Measurements from ENCODE around the gene AGPAT3. TPM values are rescaled to one million over a fixed set of nuclear protein-coding genes. Genes with fewer than 3 reads are reported as not detected.
A peak's percentile ranks its signal among the peaks of the same experiment; 100 is the strongest.

The AGPAT3 gene
- total RNA-seq, 1 experiment from 2014 or later, result 13.0 TPM

DNA sequence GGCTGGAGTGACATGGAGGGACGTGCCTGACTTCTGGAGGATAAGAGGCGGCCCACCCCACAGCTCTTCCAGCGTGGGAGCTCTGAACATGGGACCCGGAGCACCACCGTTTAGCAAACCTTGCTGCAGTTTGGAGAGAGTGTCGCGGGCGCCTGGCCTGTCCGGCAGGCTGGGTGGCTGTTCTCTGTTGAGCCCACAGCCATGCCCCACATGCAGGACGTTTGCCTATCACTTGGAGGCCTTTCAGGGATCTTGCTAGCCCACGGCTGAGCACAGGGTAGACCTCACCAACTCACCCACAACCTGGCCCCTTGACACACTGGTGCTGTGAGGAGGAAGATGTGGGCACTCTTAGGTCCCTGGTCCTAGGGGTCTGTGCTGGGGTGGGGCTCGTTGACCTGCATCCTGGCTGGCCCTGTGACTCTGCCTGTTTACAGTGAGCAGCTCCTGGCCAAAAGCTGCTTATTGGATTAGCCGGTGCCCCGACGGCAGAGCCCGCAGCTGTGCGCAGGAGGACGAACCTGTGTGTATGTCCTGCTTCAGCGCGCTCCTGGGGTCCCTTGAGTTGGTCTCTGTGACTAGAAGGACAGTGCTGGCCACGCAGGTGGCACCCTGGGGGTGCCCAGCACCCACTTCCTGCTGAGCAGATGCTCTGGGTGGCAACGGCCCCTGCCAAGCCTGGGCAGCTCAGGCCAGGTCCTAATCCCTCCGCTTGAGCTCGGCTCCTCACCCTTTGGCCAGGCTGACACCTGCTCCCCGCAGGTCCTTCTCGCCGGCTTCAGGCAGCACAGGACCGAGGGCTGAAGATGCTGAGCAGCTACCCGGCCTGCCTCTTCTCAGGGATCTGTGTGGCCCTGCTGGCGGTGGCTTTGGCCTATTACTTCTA is 74.7 kb downstream of the AGPAT3 start:
- Mint-ChIP-seq H3K4me1 (peaks cover 7 to 15% of the 10 kb centered on the region in 2 experiments), H3K9me3 (no peaks in the 10 kb centered on the region), H3K4me3 (peak overlapping the region in 1 of 2 experiments; percentile 29; a peak in 1 of 5 replicates), H3K27ac (no peak overlapping the region), H3K27me3 (ENCODE audit: low read depth) (no peaks in the 10 kb centered on the region), H3K36me3 (ENCODE audit: insufficient read depth in 1 of 3, low read depth in 3 of 3) (no peaks in the 10 kb centered on the region; a peak in 1 of 7 replicates)
- no peak overlapping the region for H2BK15ac ChIP-seq (ENCODE audit: low read depth, low read length)
- H4K5ac ChIP-seq (ENCODE audit: insufficient read length, low read depth, low read length), result no peak overlapping the region
- H3K79me2 ChIP-seq (ENCODE audit: insufficient read depth, low read length), result no peaks in the 10 kb centered on the region
- H4K91ac ChIP-seq (ENCODE audit: insufficient read length, low read depth, low read length), result no peak overlapping the region
- H3K79me1 ChIP-seq (ENCODE audit: insufficient read depth, low read depth, low read length, poor library complexity, severe bottlenecking), result no peaks in the 10 kb centered on the region
- H3K23me2 ChIP-seq (ENCODE audit: insufficient read length, low read depth, low read length, poor library complexity, severe bottlenecking), result no peaks in the 10 kb centered on the region
- no peak overlapping the region for H3K23ac ChIP-seq (ENCODE audit: insufficient read length, low read depth, low read length)
- H4K20me1 ChIP-seq (ENCODE audit: control insufficient read depth, insufficient read depth, insufficient read length), result no peaks in the 10 kb centered on the region
- no peak overlapping the region for H2BK5ac ChIP-seq (ENCODE audit: insufficient read length, low read length)
- H3K4me2 ChIP-seq (ENCODE audit: insufficient read depth, insufficient read length, low read length), result peak overlapping the region; percentile 53
- H3K9ac ChIP-seq (ENCODE audit: extremely low read depth, insufficient read length, low read length), result no peak overlapping the region
- no peak overlapping the region for H4K8ac ChIP-seq (replicated peaks; ENCODE audit: insufficient read length, low read depth, low read length)
- H3K18ac ChIP-seq (ENCODE audit: insufficient read length, low read depth, low read length), result no peak overlapping the region
- H2BK12ac ChIP-seq (ENCODE audit: insufficient read length, low read depth, low read length), result no peak overlapping the region
- no CpG with 5 or more reads among the region's 30 CpGs for WGBS (ENCODE audit: extremely low coverage, insufficient read length, low lambda C conversion rate)
- peak; percentile 22 for DNase-seq
- no peak overlapping the region for H2BK120ac ChIP-seq (ENCODE audit: low read depth, low read length, poor library complexity, severe bottlenecking)
- H3K14ac ChIP-seq (ENCODE audit: insufficient read depth, low read length), result no peak overlapping the region
- no peak overlapping the region for H2AK5ac ChIP-seq (ENCODE audit: insufficient read length, low read length)
- no peak overlapping the region for H3T11ph ChIP-seq (ENCODE audit: low read length)
- TF ChIP-seq, protein P1, sequence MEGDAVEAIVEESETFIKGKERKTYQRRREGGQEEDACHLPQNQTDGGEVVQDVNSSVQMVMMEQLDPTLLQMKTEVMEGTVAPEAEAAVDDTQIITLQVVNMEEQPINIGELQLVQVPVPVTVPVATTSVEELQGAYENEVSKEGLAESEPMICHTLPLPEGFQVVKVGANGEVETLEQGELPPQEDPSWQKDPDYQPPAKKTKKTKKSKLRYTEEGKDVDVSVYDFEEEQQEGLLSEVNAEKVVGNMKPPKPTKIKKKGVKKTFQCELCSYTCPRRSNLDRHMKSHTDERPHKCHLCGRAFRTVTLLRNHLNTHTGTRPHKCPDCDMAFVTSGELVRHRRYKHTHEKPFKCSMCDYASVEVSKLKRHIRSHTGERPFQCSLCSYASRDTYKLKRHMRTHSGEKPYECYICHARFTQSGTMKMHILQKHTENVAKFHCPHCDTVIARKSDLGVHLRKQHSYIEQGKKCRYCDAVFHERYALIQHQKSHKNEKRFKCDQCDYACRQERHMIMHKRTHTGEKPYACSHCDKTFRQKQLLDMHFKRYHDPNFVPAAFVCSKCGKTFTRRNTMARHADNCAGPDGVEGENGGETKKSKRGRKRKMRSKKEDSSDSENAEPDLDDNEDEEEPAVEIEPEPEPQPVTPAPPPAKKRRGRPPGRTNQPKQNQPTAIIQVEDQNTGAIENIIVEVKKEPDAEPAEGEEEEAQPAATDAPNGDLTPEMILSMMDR (conservative IDR thresholded peaks at IDR 0.05), result no peak; the same call in 1 of the 3 replicates
- no peaks in the 10 kb centered on the region for H3K27me3 ChIP-seq (ENCODE audit: insufficient read depth, low read length)
- H3K4me1 ChIP-seq (ENCODE audit: insufficient read depth, low read length), result no peaks in the 10 kb centered on the region
- H3K9me3 ChIP-seq (ENCODE audit: control insufficient read depth, low read depth, low read length), result no peaks in the 10 kb centered on the region
- no peak overlapping the region for H3K27ac ChIP-seq (ENCODE audit: insufficient read length, low read depth, low read length)
- H2AFZ ChIP-seq (ENCODE audit: low read length), result no peak overlapping the region
- H3K4ac ChIP-seq (ENCODE audit: low read depth, low read length), result no peak overlapping the region
- H3K56ac ChIP-seq (ENCODE audit: insufficient read length, low read depth, low read length), result no peak overlapping the region
- H2BK20ac ChIP-seq (ENCODE audit: low read depth, low read length, poor library complexity, severe bottlenecking), result no peak overlapping the region
